Stimulated activated CD4-positive, alpha-beta T cell treated with anti-CD3 and anti-CD28 coated beads, TNF-alpha, amount 100 ng/mL, for 4 hours (primary cell): ENCODE data around the gene RAB35.

Experiments used
- DNase-seq, 3 experiments: peaks; one replicate each; pipeline ENCODE4 v3.0.0-alpha.2; 2020; ENCODE audit warnings: low read depth in 3 of 3

RAB35 gene

GRCh38 chr12:120086801-120087621 lies 29.5 kb downstream of the RAB35 start:
- DNase-seq, result peak; percentile 97 to 99 (median 99)

- DNase-seq, result no peak
These were observed 30.5 kb downstream of the RAB35 start for GRCh38 chr12:120085920-120086645.

DNA sequence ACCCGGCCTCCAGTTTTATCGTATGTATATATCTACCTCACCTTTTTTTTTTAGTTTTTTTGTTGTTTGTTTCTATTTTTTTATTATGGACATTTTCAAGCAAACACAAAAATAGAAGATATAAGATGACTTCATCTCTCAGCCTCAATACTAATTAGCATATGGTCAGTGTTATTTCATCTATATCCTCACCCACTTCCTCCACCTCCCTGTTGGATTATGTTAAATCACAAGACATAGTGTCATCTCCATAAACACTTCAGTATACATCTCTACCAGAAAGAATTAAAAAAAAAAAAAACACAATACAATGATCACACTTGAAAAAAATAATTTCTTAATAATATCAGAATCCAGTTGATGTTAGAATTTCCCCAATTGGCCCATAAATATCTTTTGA lies 34.9 kb downstream of the RAB35 start:
- no peak for DNase-seq

DNA sequence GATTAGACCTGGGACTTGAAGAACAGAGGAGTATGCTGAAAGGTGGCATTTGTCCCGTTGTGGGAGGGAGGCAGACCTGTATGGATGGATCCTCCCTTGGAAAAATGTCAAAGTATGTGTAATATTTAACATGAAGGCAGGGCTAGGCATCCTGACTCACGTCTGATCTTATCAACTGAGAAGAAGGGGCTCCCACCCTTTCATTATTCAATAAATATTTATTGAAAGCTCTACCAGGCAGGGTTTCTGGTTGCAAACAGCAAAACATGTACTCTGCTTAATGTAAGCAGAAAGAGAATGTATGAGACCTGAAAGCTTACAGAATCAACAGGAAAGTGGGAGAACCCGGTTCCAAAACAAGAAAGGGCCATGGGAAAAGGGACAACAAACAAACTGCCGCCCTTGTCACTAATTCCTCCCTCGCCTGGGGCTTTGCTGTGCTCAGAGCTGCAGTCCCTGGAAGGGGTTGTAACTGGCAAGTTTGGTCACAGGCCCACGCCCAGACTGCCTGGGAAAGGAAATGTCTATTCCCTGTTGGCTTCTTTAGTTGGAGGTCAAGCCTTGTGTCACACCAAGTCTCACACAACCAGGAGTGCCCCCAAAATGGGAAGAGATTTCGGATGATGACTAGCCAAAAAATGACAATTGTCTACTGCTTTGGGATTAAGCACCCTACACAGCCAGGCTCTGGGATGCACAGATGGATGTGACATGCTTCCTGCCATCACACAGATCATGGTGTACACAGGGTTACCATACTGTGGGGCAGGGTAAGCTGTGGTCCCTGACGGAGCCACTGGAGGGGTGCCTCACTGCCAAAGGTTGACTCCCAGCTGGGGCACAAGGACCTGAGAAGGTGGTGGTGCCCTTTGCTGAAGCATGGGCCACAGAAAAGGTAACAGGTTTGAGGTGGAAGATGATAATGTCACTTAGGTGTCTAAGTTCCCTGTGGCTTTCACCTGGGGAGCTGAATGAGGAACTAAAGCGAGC lies 36.8 kb downstream of the RAB35 start:
- DNase-seq, result no peak

- no peak for DNase-seq
These were observed 37.7 kb downstream of the RAB35 start for GRCh38 chr12:120078868-120079267.

DNA sequence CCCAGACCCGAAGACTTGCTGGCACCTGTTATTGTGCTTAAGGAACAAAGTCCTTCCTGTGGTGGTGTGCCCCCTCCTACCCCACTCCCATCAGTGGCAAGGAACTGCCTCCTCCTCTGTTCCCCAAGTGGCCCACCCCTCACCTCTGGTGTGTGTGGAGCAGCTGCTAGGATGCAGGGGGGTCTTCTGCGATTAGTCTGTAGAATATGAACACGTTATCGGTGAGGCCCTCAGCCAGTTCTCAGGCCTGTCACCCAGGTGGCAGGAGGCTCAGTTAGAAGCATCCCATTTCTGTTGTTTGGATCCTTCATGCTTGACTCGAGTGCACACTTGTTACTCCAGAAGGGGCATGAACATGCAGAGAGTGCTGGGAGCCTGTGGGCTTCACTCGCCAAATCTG lies 39.3 kb downstream of the RAB35 start:
- DNase-seq, result no peak

DNA sequence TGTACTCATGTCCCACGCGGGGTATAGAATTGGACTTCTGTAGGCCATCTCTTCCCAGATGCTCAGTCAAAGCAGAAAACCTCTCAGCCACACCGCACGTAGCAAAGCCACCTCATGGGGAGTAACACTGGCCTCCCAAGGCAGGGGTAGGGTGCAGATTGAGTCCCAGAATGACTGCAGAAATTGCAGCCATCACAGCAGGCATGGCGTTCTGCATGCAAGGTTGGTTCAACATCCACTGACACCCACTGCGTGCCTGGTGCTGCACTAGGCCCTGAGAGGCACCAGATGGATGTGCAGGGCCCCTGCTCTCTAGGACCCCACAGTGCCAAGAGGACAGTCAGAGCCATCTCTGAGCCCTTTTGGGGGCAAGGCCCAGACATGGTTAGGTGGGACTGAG lies 39.9 kb downstream of the RAB35 start:
- DNase-seq, result no peak

DNA sequence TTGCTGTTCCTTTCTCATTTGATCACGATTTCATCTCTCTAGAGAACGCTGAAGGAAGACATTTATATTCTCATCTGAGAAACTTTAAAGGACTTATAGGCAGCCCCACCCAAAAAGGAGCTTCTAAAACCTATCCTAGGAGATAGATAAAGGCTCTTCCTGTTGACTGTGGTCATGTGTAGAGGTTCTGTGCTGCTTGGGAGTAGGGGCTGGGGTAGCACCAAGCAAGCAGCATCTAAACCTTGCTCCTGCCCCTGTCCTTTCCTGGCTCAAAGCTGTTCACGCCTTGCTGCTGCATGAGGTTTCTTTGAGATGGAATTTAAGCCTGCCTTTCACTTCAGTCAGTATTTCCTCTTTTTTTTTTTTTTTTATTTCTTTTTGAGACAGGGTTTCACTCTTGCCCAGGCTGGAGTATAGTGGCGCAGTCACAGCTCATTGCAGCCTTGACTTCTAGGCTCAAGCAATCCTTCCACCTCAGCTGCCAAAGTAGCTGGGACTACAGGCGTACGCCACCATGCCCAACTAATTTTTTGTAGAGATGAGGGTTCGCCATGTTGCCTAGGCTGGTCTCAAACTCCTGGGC lies 41.4 kb downstream of the RAB35 start:
- no peak for DNase-seq

DNA sequence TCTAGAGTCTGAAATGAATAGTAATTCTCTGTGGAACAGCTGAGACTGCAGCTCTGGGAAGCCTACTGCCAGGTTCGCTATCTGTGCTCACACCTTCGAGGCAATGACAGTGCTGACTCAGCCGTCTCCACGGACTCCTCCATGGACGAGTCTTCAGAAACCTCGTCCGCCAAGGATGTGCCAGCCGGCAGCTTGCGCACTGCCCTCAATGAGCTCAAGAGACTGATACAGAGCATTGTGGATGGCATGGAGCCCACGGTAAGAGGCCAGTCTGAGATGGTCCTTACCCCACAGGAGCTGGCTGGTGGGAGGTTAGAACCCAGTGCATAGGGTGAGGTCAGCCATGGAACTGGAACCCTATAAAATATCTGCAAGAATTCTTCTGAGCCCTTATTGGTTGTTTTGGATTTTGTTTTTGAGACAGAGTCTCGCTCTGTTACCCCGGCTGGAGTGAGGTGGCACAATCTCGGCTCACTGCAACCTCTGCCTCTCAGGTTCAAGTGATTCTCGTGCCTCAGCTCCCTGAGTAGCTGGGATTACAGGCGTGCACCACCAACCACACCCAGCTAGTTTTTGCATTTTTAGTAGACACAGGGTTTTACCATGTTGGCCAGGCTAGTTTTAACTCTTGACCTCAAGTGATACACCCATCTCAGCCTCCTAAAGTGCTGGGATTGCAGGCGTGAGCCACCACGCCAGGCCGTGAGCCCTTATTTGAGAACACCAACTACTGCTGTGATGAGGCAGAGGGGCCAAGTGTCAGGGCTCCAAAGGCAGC lies 43.9 kb downstream of the RAB35 start:
- DNase-seq, result no peak

GRCh38 chr12:120071493-120072020 lies 45.0 kb downstream of the RAB35 start:
- no peak for DNase-seq

DNA sequence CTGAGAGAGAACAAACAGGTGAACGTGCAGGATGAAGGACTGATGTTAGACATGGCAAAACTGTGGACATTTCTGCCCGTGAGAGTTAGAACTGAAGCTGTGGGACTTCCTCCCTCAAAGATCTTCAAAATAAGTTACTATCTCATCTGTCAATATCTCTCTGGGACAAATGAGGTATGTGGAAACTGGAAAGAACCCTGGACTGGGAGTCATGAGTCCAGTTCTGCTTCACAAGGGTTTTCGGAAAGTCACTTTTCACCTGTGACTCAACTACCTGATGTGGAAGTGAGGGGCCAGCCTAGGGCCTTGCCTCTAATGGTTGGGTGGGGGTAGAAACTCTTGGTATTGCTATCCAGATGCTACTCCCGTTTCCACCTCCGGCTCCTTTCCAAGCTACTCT lies 47.3 kb downstream of the RAB35 start:
- DNase-seq, result no peak

DNA sequence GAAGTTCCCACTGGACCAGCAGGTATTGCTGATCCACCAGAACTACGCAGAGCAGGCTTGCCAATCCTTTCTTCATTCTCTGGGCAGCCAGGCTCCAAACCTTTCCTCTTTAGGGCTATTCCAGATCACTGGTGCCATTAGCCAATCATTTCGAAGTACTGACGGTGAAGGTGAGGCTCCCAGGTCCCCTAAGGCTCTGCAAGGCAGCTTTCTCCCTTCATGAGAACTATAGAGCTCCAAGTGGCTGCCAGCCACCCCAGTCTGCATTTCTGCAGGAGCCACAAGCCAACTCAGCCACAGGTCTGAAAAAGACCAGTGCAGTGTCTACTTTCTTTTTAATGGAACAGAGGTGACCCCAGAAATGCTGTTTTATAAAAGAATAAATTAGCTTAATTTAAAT lies 48.7 kb downstream of the RAB35 start:
- no peak for DNase-seq

- no peak for DNase-seq
These were observed 49.3 kb downstream of the RAB35 start for GRCh38 chr12:120067084-120067869.

GRCh38 chr12:120066341-120066740 lies 50.2 kb downstream of the RAB35 start:
- DNase-seq, result no peak

- no peak for DNase-seq
These were observed 51.1 kb downstream of the RAB35 start for GRCh38 chr12:120065472-120065871.

DNA sequence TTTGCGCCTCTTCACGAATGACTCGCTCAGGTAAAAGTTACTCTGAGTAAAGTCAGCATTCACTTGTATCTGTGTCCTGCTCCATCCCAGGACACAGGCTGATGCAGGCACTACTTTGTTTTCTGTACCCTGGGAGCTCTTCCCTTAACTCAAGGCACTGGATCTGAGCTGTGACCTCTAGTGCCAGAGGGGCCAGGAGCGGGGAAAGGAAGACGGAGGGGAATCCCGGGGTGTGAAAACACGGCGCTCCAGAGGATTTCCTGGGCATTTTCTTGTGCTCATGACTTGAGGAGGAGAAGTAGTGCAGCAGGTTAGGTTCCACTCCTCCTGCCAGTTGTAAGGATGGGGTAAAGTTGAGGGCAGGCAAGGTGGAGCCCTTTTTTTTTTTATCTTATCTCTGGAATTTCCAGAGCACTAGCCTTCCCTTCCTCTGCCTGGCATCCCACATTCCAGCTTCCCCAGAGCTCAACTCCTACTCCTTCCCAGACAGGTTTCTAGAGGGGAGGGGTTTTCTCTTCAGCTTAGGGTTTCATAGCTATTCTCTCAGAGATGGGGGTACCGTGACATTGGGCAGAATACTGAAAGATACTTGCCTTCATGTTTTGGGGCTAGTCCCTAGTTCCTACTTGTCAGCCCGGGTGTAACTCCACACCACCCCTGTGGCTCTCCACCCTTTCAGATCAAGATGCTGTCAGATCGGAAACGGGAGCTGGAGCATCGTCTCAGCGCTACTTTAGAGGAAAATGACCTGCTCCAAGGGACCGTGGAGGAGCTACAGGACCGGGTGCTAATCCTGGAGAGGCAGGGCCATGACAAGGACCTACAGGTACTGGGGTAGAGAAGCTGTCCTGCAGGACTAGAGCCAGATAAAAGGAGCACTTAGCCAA lies 52.3 kb downstream of the RAB35 start:
- DNase-seq, result no peak

DNA sequence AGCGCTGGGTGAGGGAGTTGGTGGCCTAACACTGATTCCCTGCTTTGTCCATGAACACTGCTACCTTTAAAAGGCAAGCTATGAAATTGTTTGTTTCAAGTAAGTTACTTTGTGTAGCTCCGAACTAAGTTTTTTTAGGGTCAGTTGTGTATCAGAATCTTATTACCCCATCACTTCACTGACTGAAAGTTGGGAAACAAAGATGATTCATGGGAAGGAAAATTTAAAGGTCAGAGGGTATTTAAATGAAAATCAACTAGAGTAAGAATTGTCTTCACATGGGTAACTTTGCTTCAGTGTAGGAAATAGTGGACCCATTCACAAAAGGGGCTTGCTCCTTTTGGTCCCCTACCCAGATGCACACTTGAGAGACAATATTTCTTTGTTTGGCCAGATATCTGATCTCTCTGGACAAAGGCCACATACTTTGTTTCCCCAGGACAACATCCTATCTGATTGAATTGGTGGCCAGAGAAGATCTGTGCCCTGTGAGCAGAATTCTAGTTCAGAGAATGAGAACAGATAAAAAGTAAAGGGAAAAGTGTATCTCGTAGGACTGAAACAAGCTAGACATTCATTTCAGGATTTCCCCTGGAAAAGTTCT lies 53.5 kb downstream of the RAB35 start:
- DNase-seq, result no peak

GRCh38 chr12:120061575-120062214 lies 54.9 kb downstream of the RAB35 start:
- DNase-seq, result no peak
